Measurements from ENCODE around the gene LCN15. TPM values are rescaled to one million over a fixed set of nuclear protein-coding genes. Genes with fewer than 3 reads are reported as not detected.

LCN15 gene
- total and polyA plus RNA-seq, 2 of the 13 experiments (the other 11 are each of a cell fraction or from before 2014, with no cell fraction given), result 1.3 to 53.7 TPM

DNA sequence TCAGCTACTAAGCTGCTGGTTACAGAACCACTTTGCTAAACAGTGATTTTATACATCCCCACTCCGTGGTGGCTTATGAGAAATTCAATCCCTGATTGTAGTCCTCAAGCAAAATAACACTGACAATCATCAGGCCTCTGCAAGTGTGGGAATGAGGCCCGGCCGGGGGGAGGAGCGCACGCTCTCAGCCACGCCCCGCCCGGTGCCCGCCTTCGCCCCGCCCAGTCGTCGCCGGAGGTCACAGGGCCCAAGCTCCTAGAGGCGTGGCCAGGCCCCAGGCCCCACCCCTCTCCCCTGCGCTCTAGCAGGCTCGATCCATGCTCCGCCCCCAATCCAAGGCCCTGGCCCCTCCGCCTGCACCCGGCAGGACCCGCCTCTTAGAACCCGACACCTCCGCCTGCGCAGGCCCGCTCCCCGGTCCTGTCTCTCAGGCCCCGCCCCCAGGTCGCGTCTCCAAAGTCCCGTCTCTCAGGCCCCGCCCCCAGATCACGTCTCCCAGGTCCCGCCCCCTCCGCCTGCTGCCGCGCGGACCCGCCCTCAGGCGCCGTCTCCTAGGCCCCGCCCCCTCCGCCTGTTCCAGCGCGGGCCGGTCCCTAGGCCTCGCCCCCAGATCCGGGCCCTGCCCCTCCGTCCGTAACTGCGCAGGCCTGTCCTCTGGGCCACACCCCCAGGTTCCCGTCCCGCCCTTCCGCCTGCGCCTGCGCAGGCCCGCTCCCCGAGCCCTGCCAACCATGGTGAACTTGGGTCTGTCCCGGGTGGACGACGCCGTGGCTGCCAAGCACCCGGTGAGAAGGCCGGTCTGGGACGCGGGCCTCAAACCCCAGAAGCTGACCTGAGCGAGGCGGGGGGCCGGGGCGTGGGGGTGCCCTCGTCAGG, 26.6 kb upstream of the LCN15 start, which contains the start of gene TMEM141 (continued):
- TF ChIP-seq, protein P1, sequence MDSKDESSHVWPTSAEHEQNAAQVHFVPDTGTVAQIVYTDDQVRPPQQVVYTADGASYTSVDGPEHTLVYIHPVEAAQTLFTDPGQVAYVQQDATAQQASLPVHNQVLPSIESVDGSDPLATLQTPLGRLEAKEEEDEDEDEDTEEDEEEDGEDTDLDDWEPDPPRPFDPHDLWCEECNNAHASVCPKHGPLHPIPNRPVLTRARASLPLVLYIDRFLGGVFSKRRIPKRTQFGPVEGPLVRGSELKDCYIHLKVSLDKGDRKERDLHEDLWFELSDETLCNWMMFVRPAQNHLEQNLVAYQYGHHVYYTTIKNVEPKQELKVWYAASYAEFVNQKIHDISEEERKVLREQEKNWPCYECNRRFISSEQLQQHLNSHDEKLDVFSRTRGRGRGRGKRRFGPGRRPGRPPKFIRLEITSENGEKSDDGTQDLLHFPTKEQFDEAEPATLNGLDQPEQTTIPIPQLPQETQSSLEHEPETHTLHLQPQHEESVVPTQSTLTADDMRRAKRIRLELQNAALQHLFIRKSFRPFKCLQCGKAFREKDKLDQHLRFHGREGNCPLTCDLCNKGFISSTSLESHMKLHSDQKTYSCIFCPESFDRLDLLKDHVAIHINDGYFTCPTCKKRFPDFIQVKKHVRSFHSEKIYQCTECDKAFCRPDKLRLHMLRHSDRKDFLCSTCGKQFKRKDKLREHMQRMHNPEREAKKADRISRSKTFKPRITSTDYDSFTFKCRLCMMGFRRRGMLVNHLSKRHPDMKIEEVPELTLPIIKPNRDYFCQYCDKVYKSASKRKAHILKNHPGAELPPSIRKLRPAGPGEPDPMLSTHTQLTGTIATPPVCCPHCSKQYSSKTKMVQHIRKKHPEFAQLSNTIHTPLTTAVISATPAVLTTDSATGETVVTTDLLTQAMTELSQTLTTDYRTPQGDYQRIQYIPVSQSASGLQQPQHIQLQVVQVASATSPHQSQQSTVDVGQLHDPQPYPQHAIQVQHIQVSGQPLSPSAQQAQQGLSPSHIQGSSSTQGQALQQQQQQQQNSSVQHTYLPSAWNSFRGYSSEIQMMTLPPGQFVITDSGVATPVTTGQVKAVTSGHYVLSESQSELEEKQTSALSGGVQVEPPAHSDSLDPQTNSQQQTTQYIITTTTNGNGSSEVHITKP (CRISPR knock-in tag; IDR thresholded peaks at IDR 0.05; ENCODE audit: low read depth), result no peak
- TF ChIP-seq SP4 (CRISPR knock-in tag; IDR thresholded peaks at IDR 0.05) (peak; percentile 90), ZNF670 (CRISPR knock-in tag; IDR thresholded peaks at IDR 0.05; ENCODE audit: borderline replicate concordance) (0 out of 2 replicates have a peak, but pooled peaks have one; percentile 50), SP1 (IDR thresholded peaks at IDR 0.05) (no peak), SP1 (CRISPR knock-in tag; IDR thresholded peaks at IDR 0.05) (peak; percentile 83), FOSL2 (CRISPR knock-in tag; IDR thresholded peaks at IDR 0.05) (peak; percentile 0; the same call in 1 of the 2 replicates), ZNF557 (CRISPR knock-in tag; IDR thresholded peaks at IDR 0.05) (no peak), ZBTB7B (CRISPR knock-in tag; IDR thresholded peaks at IDR 0.05) (no peak), MXI1 (IDR thresholded peaks at IDR 0.05; ENCODE audit: borderline replicate concordance, low read depth, low read length) (peak; percentile 78; the same call in 1 of the 3 replicates), CBFB (CRISPR knock-in tag; IDR thresholded peaks at IDR 0.05) (no peak), ARID2 (CRISPR knock-in tag; IDR thresholded peaks at IDR 0.05; ENCODE audit: borderline replicate concordance) (no peak)
- TF ChIP-seq, protein P2, sequence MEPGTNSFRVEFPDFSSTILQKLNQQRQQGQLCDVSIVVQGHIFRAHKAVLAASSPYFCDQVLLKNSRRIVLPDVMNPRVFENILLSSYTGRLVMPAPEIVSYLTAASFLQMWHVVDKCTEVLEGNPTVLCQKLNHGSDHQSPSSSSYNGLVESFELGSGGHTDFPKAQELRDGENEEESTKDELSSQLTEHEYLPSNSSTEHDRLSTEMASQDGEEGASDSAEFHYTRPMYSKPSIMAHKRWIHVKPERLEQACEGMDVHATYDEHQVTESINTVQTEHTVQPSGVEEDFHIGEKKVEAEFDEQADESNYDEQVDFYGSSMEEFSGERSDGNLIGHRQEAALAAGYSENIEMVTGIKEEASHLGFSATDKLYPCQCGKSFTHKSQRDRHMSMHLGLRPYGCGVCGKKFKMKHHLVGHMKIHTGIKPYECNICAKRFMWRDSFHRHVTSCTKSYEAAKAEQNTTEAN (CRISPR knock-in tag; conservative IDR thresholded peaks at IDR 0.05), result 0 out of 2 replicates have a peak, but pooled peaks have one; percentile 55
- TF ChIP-seq, protein P3, sequence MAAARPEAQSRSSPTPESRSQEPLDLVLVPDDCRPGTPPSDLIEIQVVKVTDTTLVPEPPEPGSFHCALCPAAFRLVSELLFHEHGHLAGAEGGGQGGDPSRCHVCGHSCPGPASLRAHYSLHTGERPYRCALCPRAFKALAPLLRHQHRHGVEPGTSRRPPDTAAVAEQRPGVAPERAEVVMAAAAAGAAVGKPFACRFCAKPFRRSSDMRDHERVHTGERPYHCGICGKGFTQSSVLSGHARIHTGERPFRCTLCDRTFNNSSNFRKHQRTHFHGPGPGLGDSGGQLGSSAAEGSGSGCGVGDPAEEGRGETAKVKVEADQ (CRISPR knock-in tag; IDR thresholded peaks at IDR 0.05; ENCODE audit: borderline replicate concordance), result peak; percentile 58; the same call in 1 of the 2 replicates
- TF ChIP-seq, protein P4, sequence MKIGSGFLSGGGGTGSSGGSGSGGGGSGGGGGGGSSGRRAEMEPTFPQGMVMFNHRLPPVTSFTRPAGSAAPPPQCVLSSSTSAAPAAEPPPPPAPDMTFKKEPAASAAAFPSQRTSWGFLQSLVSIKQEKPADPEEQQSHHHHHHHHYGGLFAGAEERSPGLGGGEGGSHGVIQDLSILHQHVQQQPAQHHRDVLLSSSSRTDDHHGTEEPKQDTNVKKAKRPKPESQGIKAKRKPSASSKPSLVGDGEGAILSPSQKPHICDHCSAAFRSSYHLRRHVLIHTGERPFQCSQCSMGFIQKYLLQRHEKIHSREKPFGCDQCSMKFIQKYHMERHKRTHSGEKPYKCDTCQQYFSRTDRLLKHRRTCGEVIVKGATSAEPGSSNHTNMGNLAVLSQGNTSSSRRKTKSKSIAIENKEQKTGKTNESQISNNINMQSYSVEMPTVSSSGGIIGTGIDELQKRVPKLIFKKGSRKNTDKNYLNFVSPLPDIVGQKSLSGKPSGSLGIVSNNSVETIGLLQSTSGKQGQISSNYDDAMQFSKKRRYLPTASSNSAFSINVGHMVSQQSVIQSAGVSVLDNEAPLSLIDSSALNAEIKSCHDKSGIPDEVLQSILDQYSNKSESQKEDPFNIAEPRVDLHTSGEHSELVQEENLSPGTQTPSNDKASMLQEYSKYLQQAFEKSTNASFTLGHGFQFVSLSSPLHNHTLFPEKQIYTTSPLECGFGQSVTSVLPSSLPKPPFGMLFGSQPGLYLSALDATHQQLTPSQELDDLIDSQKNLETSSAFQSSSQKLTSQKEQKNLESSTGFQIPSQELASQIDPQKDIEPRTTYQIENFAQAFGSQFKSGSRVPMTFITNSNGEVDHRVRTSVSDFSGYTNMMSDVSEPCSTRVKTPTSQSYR (CRISPR knock-in tag; IDR thresholded peaks at IDR 0.05; ENCODE audit: borderline replicate concordance), result peak; percentile 42; the same call in 1 of the 2 replicates
- TF ChIP-seq, protein P5, sequence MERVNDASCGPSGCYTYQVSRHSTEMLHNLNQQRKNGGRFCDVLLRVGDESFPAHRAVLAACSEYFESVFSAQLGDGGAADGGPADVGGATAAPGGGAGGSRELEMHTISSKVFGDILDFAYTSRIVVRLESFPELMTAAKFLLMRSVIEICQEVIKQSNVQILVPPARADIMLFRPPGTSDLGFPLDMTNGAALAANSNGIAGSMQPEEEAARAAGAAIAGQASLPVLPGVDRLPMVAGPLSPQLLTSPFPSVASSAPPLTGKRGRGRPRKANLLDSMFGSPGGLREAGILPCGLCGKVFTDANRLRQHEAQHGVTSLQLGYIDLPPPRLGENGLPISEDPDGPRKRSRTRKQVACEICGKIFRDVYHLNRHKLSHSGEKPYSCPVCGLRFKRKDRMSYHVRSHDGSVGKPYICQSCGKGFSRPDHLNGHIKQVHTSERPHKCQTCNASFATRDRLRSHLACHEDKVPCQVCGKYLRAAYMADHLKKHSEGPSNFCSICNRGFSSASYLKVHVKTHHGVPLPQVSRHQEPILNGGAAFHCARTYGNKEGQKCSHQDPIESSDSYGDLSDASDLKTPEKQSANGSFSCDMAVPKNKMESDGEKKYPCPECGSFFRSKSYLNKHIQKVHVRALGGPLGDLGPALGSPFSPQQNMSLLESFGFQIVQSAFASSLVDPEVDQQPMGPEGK (CRISPR knock-in tag; IDR thresholded peaks at IDR 0.05), result peak; percentile 40; the same call in 1 of the 2 replicates
- TF ChIP-seq, protein P6, sequence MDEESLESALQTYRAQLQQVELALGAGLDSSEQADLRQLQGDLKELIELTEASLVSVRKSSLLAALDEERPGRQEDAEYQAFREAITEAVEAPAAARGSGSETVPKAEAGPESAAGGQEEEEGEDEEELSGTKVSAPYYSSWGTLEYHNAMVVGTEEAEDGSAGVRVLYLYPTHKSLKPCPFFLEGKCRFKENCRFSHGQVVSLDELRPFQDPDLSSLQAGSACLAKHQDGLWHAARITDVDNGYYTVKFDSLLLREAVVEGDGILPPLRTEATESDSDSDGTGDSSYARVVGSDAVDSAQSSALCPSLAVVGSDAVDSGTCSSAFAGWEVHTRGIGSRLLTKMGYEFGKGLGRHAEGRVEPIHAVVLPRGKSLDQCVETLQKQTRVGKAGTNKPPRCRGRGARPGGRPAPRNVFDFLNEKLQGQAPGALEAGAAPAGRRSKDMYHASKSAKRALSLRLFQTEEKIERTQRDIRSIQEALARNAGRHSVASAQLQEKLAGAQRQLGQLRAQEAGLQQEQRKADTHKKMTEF (CRISPR knock-in tag; IDR thresholded peaks at IDR 0.05), result peak; percentile 38
